Measurements from ENCODE around the gene FBXL13. TPM values are rescaled to one million over a fixed set of nuclear protein-coding genes. Genes with fewer than 3 reads are reported as not detected.
A peak's percentile ranks its signal among the peaks of the same experiment; 100 is the strongest.
"Not testable (repeated sequence)": the region's sequence is repeated elsewhere in the genome, so short reads cannot be mapped to it uniquely, and the experiment has no call there.

Gene FBXL13
- total RNA-seq, 1 experiment from 2014 or later, result 0.75 TPM

DNA sequence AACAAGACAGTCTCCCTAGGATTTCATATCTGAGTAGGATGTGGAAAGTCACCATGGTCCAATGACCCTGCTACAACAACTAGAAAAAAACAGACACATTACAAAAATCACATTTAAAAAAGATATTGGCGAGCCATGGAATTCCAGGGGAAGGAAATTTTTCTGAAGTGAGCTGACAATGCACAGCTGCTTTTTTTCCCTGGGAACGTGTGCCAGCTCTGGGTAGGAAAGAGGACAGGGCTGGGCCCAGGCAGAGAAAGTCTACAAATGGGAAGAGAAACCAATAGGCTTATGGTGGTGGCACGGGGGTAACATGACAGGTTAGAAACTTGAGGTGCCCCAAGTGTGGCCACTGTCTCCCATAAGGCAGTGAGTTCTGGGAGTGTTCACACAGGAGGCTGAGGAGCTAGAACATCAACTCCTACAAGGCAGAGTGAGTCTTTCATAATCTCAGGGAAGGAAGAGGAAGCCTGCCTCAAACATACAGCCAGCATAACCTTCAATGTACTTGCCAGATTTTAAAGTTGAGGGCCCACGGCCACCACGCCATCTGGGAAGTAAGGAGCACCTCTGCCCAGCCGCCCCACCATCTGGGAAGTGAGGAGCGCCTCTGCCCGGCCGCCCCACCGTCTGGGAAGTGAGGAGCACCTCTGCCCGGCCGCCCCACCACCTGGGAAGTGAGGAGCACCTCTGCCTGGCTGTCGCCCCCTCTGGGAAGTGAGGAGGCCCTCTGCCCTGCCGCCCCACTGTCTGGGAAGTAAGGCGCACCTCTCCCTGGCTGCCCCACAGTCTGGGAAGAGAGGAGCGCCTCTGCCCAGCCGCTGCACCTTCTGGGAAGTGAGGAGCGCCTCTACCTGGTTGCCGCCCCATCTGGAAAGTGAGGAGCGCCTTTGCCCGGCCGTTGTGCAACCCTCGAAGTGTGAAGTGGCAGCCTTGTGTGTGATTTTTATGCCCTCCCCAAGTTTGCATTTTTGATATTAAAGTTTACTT lies 5.9 kb downstream of the FBXL13 start:
- Histone ChIP-seq H3K4me3 (no peak overlapping the region), H3K36me3 (no peaks in the 10 kb centered on the region), H3K27me3 (no peaks in the 10 kb centered on the region), H3K4me1 (peaks cover 1% of the 10 kb centered on the region), H3K27ac (no peak overlapping the region), H3K9me3 (replicated peaks) (peaks cover 6% of the 10 kb centered on the region)
- no peak for DNase-seq

DNA sequence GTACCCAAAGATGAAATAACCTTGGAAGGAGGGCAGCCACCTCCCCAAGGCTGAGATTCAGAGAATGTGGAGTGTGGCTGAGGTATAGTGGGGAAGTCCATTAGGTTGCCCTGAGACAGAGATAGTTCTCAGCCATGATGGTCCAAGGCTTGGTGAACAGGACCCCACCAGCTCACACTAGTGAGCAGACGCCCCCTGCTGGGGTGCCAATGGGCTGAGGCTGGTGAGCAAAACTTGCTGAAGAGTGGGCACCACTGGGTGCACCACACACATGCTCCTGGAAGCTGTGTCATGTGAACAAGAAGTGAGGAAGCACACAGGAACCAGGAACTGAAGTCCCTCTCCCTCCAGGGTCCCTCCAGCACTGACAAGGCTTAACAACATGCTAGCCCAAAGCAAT lies 8.9 kb downstream of the FBXL13 start:
- Histone ChIP-seq H3K27ac (no peak overlapping the region), H3K9me3 (replicated peaks) (peaks cover 6% of the 10 kb centered on the region), H3K4me3 (no peak overlapping the region), H3K27me3 (no peaks in the 10 kb centered on the region), H3K36me3 (no peaks in the 10 kb centered on the region), H3K4me1 (no peaks in the 10 kb centered on the region)
- peak; percentile 83 to 86 for DNase-seq

DNA sequence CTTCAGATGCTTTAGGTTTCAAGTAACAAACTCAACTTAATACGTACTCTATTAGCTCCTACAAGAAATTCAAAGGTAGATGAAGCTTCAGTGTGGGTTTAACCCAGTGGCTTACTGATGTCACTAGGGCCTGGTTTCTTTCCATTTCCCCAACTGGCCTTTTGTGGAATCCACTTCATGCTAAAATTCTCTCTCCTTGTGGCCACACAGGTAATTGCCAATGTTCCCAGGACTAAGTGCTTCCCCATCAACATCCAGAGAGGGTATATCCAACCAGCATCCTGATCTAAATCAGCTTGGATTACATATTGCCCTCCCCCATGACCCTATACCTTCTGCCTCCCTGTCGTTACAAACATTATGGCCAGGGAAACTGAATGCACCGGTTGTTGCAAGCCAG lies 10.7 kb downstream of the FBXL13 start:
- DNase-seq, result no peak

DNA sequence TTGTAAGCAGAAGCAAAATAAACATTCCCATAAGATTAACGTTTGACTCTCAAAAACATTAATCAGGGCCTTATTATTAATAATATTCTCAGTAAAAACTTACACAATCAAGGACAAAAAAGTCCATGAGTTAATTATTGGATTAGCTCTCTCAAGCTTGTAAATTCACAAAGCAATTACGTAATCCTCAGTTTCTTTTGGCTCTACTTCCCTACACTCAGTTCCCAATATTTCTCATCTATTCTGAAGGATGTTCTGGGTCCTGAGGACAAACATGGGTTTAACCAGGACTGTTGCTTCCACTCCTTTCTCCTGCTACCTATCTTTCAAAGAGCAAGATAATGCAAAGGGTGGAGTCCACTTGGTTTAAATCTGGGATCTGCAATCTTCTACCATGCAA lies 15.1 kb downstream of the FBXL13 start:
- Histone ChIP-seq H3K4me3 (no peak overlapping the region), H3K27ac (no peak overlapping the region), H3K36me3 (no peaks in the 10 kb centered on the region), H3K4me1 (no peaks in the 10 kb centered on the region), H3K27me3 (no peaks in the 10 kb centered on the region), H3K9me3 (replicated peaks) (0 out of 2 replicates have a peak, but pooled peaks cover 4% of the 10 kb centered on the region)
- no peak for DNase-seq

More for the DNA sequence above, 10.7 kb downstream of the FBXL13 start:
- Histone ChIP-seq H3K27me3 (no peaks in the 10 kb centered on the region), H3K27ac (no peak overlapping the region), H3K4me3 (no peak overlapping the region), H3K4me1 (no peaks in the 10 kb centered on the region), H3K9me3 (replicated peaks) (peaks cover 6% of the 10 kb centered on the region), H3K36me3 (no peaks in the 10 kb centered on the region)

DNA sequence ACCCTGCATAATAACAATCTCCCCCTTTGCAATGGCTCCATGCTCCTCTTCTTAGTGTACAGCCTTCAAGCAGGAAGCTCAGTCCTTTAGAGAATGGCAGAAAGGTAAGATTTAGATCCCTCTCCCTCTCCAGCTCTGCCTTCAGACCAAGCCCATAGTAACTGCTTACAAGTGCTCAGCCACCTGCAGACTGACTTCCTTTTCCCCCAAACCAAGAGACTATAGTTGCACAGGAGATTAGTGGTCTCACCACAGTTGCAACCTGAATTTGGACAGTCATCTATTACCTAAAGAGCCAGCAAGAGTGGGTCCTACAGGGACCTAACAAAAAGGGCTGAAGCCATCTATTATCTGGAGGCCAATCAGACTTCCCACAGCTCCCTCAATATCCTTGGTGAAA lies 16.5 kb downstream of the FBXL13 start:
- H3K36me3 ChIP-seq, result no peaks in the 10 kb centered on the region
- H3K4me1 ChIP-seq, result no peaks in the 10 kb centered on the region
- no peak overlapping the region for H3K27ac ChIP-seq
- H3K9me3 ChIP-seq (replicated peaks), result 0 out of 2 replicates have a peak, but pooled peaks cover 4% of the 10 kb centered on the region
- H3K4me3 ChIP-seq, result no peak overlapping the region
- no peaks in the 10 kb centered on the region for H3K27me3 ChIP-seq
- no peak for DNase-seq

DNA sequence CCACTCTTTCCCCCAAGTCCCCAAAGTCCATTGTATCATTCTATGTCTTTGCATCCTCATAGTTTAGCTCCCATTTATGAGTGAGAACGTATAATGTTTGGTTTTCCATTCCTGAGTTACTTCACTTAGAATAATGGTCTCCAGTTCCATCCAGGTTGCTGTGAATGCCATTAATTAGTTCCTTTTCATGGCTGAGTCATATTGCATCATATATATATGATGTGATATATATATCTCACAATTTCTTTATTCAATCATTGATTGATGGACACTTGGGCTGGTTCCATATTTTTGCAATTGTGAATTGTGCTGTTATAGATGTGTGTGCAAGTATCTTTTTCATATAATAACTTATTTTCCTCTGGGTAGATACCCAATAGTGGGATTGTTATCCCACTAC lies 18.6 kb downstream of the FBXL13 start:
- not testable (repeated sequence) for H3K4me1 ChIP-seq; H3K27ac ChIP-seq; H3K4me3 ChIP-seq; DNase-seq; H3K9me3 ChIP-seq (replicated peaks); H3K27me3 ChIP-seq; H3K36me3 ChIP-seq

DNA sequence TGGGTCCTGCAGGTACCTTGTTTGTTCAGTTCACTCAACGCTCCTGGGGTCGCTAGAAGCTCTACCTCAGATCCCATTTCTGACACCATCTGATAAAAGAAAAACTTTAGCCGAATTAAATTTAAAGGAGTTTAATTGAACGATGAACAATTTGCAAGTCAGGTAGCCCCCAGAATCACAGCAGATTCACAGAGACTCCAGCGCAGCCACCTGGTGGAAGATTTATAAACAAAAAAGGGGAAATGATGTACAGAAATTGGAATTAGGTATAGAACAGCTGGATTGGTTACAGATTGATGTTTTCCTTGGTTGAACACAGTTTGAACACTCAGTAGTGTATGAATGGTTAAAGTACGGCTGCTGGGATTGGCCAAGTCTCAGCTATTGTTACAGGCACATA lies 23.1 kb downstream of the FBXL13 start:
- Histone ChIP-seq H3K27ac (no peak overlapping the region), H3K36me3 (no peaks in the 10 kb centered on the region), H3K27me3 (no peaks in the 10 kb centered on the region), H3K4me3 (no peak overlapping the region), H3K4me1 (no peaks in the 10 kb centered on the region), H3K9me3 (replicated peaks) (peaks cover 18% of the 10 kb centered on the region; the same call in 1 of the 2 replicates)
- no peak for DNase-seq

DNA sequence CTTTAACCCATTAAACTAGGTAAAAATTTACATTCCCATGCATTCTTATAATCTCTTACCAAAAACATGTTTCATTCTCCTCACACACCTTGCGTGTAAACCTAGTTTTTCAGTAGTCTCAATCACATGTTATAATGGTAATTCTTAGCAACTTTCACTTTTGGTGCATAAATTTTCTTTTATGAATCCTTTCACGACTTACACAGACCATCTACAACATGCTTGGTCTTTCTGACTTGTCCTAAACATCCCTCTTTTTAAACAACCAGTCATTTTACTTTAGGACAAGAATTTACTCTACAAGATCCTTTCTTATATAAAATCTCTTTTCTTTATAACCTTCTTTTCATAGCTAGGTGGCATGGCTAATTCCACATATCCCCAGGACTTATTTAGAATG lies 25.8 kb downstream of the FBXL13 start:
- Histone ChIP-seq H3K4me1 (no peaks in the 10 kb centered on the region), H3K36me3 (no peaks in the 10 kb centered on the region), H3K9me3 (replicated peaks) (peaks cover 14% of the 10 kb centered on the region; the same call in 1 of the 2 replicates), H3K4me3 (no peak overlapping the region), H3K27me3 (no peaks in the 10 kb centered on the region), H3K27ac (no peak overlapping the region)
- peak in 1 of 2 experiments; percentile 44 for DNase-seq

DNA sequence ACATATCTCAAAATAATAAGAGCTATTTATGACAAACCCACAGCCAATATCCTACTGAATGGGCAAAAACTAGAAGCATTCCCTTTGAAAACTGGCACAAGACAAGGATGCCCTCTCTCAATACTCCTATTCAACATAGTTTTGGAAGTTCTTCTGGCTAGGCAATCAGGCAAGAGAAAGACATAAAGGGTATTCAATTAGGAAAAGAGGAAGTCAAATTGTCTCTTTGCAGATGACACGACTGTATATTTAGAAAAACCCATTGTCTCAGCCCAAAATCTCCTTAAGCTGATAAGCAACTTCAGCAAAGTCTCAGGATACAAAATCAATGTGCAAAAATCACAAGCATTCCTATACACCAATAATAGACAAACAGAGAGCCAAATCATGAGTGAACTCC lies 32.8 kb downstream of the FBXL13 start:
- not testable (repeated sequence) for H3K4me3 ChIP-seq

DNA sequence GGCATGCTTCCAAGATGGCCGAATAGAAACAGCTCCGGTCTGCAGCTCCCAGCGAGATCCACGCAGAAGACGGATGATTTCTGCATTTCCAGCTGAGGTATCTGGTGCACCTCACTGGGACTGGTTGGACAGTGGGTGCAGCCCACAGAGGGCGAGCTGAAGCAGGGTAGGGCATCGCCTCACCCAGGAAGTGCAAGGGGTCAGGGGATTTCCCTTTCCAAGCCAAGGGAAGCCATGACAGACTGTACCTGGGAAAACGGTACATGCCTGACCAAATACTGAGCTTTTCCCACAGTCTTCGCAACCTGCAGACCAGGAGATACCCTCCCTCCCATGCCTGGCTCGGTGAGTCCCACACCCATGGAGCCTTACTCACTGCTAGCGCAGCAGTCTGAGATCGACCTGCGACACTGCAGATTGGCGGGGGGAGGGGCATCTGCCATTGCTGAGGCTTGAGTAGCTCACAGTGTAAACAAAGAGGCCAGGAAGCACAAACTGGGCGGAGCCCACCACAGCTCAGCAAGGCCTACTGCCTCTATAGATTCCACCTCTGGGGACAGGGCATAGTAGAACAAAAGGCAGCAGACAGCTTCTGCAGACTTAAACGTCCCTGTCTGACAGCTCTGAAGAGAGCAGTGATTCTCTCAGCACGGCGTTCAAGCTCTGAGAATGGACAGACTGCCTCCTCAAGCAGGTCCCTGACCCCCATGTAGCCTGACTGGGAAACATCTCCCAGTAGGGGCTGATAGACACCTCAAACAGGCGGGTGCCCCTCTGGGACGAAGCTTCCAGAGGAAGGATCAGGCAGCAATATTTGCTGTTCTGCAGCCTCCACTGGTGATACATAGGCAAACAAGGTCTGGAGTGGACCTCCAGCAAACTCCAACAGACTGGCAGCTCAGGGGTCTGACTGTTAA lies 36.5 kb downstream of the FBXL13 start:
- peak in 1 of 2 experiments; percentile 21 for DNase-seq
- not testable (repeated sequence) for H3K27ac ChIP-seq; H3K4me1 ChIP-seq; H3K27me3 ChIP-seq; H3K9me3 ChIP-seq (replicated peaks); H3K36me3 ChIP-seq
- peak overlapping the region; percentile 39 for H3K4me3 ChIP-seq

More for the DNA sequence above, 32.8 kb downstream of the FBXL13 start:
- H3K27ac ChIP-seq, H3K36me3 ChIP-seq, DNase-seq, H3K4me1 ChIP-seq, H3K27me3 ChIP-seq: not testable (repeated sequence)
- H3K9me3 ChIP-seq (replicated peaks), result peaks cover 12% of the 10 kb centered on the region

DNA sequence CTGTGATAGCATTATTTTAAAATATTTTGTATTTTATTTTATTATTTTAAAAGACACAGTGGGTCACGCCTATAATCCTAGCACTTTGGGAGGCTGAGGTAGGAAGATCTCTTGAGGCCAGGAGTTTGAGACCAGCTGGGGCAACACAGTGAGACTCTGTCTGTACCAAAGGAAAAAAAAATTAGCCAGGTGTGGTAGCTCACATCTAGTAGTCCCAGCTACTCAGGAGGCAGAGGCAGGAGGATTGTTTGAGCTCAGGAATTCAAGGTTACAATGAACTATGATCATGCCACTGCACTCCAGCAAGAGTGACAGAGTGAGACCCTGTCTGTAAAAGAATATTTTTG lies 37.1 kb downstream of the FBXL13 start:
- Histone ChIP-seq H3K27me3 (no peaks in the 10 kb centered on the region), H3K4me1 (no peaks in the 10 kb centered on the region), H3K27ac (no peak overlapping the region), H3K36me3 (no peaks in the 10 kb centered on the region), H3K9me3 (replicated peaks) (peaks cover 5% of the 10 kb centered on the region), H3K4me3 (peak overlapping the region; percentile 39)
- no peak for DNase-seq

DNA sequence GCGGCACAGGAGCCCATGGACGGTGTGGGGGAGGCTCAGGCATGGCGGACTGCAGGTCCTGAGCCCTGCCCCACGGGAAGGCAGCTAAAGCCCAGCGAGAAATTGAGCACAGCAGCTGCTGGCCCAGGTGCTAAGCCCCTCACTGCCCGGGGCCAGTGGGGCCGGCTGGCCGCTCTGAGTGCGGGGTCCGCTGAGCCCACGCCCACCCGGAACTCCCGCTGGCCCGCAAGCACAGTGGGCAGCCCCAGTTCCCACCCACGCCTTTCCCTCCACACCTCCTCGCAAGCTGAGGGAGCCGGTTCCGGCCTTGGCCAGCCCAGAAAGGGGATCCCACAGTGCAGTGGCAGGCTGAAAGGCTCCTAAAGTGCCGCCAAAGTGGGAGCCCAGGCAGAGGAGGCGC lies 40.3 kb downstream of the FBXL13 start:
- not testable (repeated sequence) for H3K4me3 ChIP-seq; DNase-seq; H3K4me1 ChIP-seq; H3K9me3 ChIP-seq (replicated peaks); H3K36me3 ChIP-seq; H3K27me3 ChIP-seq; H3K27ac ChIP-seq

DNA sequence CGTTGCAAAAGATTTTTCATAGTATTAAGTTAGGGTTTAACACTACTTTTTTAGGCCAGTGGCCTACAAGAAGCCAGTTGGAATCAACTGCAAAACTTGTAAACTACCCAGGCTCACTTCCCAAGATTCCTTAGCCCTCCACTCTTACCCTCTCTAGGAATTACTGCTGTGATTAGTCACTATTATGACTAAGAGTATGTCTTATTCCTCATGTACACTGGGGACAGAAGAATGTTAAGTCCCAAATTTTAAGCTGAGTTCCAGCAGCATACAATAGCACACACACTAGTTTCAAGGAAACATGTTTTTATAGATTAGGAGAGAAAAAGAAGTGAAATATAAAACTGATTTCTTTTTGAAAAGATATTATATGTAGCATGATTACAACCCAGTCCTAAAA lies 42.8 kb downstream of the FBXL13 start:
- Histone ChIP-seq H3K27ac (no peak overlapping the region), H3K36me3 (no peaks in the 10 kb centered on the region), H3K4me3 (no peak overlapping the region), H3K9me3 (replicated peaks) (no peaks in the 10 kb centered on the region), H3K4me1 (no peaks in the 10 kb centered on the region), H3K27me3 (no peaks in the 10 kb centered on the region; the same call in 1 of the 2 replicates)
- DNase-seq, result no peak

DNA sequence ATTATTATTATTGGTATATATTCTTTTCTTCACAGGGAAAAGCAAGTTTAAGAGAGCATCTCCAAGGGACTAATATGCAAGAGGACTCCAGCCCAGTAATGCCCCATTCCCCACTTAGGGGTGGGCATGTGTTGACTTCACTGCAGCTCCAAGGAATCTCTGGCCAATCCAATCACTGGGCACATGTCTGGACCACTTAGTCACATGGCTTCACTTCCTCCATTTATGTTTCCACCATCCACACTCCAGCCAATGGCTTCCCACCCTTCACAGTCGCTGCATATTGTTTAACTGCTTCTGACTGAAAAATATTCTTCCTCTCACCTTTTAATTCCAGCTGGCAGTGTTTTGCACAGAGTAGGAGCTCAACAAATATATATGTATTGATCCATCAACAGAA lies 43.6 kb downstream of the FBXL13 start:
- no peaks in the 10 kb centered on the region for H3K4me1 ChIP-seq
- no peaks in the 10 kb centered on the region for H3K36me3 ChIP-seq
- no peaks in the 10 kb centered on the region; the same call in 1 of the 2 replicates for H3K27me3 ChIP-seq
- H3K9me3 ChIP-seq (replicated peaks), result no peaks in the 10 kb centered on the region
- DNase-seq, result no peak
- no peak overlapping the region for H3K4me3 ChIP-seq
- H3K27ac ChIP-seq, result no peak overlapping the region

DNA sequence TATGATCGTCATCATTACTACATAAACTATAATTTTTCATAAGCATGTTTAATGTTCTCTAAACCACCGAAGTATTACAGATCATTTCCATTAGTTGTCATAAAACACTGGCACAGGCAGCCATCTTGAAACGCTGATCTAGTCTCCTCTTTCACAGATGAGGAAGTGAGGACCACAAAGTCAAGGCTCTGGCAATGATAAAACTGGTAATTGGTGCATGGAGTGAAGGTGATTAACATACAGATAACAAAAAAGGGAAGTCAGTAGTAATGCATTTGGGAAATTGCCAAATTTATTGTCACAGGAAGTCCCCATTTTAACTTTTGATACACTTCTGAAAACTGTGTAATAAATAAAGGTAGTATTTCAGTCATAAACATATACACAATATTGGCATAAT lies 49.3 kb downstream of the FBXL13 start:
- no peak for DNase-seq
- H3K4me1 ChIP-seq, result no peaks in the 10 kb centered on the region

More for the DNA sequence above, 49.3 kb downstream of the FBXL13 start:
- H3K36me3 ChIP-seq, result no peaks in the 10 kb centered on the region
- H3K27ac ChIP-seq, result no peak overlapping the region
- no peak overlapping the region for H3K4me3 ChIP-seq
- no peaks in the 10 kb centered on the region; the same call in 1 of the 2 replicates for H3K27me3 ChIP-seq
- peaks cover 16% of the 10 kb centered on the region; the same call in 1 of the 2 replicates for H3K9me3 ChIP-seq (replicated peaks)

Measured in SJCRH30 (cell line).